Sciatic nerve (tissue), 2 donors: ENCODE data around the gene CYP19A1. TPM values are rescaled to one million over a fixed set of nuclear protein-coding genes. Genes with fewer than 3 reads are reported as not detected.
A peak's percentile ranks its signal among the peaks of the same experiment; 100 is the strongest.

Source experiments
- ATAC-seq: fragments of 200-7000 bp; cut with Tn5 transposase; one replicate; pipeline ENCODE4 v1.9.1; 2020; ENCODE audit warnings: mild to moderate bottlenecking, moderate library complexity
- DNase-seq: peaks from one replicate; pipeline ENCODE4 v3.0.0-alpha.2; 2020; ENCODE audit warnings: low spot score
- intact Hi-C: fragments of 100-400 bp; cut with DNase I; formaldehyde crosslinking; loops from one replicate; pipeline ENCODE4 v1.14.2; 2022
- total RNA-seq: library from RNA; stranded (reverse); fragmentation: NEBNext Ultra II Directional; extraction: Animal tissue kit (Norgen Biotek cat#: 25700); gene quantifications from one replicate; pipeline ENCODE4 v1.2.1, GENCODE V29; 2021
- donor health status: DM: no; HTN: no; CAD: no.
- donor health status: DM: no; HTN: no; CAD: no.

CYP19A1 gene
- total RNA-seq, 1 donor from 2014 or later = 24.0 TPM

- no peak for DNase-seq
- intact Hi-C loops = no loop called here
- no peak for ATAC-seq
Observed at GRCh38 chr15:51245628-51246027, 92.8 kb downstream of the CYP19A1 start.

- intact Hi-C loops = no loop called here
- no peak for DNase-seq
- ATAC-seq = no peak
Observed at GRCh38 chr15:51244423-51244869, 94.0 kb downstream of the CYP19A1 start.

GRCh38 chr15:51243774-51244173 is 94.6 kb downstream of the CYP19A1 start:
- no peak for ATAC-seq
- intact Hi-C loops = no loop called here

GRCh38 chr15:51240066-51240465 is 98.3 kb downstream of the CYP19A1 start:
- no peak for ATAC-seq
- intact Hi-C loops = no loop called here
- no peak for DNase-seq

More at GRCh38 chr15:51243774-51244173, 94.6 kb downstream of the CYP19A1 start:
- DNase-seq = no peak

- intact Hi-C loops = no loop called here
- DNase-seq (no peak), ATAC-seq (no peak)
Observed at GRCh38 chr15:51237816-51238215, 100.6 kb downstream of the CYP19A1 start.

GRCh38 chr15:51234176-51234927 is 104.0 kb downstream of the CYP19A1 start:
- ATAC-seq = no peak
- intact Hi-C loops = no loop called here
- no peak for DNase-seq

GRCh38 chr15:51232581-51232980 is 105.8 kb downstream of the CYP19A1 start:
- ATAC-seq = no peak

GRCh38 chr15:51229907-51230330 is 108.5 kb downstream of the CYP19A1 start:
- DNase-seq = no peak
- ATAC-seq = peak; percentile 79
- intact Hi-C loops = no loop called here

More at GRCh38 chr15:51232581-51232980, 105.8 kb downstream of the CYP19A1 start:
- DNase-seq = no peak
- intact Hi-C loops = no loop called here

- no peak for ATAC-seq
- intact Hi-C loops = no loop called here
- DNase-seq = no peak
Observed at GRCh38 chr15:51227940-51228732, 110.3 kb downstream of the CYP19A1 start.

- intact Hi-C loops = no loop called here
- DNase-seq (no peak), ATAC-seq (no peak)
Observed at GRCh38 chr15:51226576-51227210, 111.7 kb downstream of the CYP19A1 start.

GRCh38 chr15:51224428-51224827 is 114.0 kb downstream of the CYP19A1 start:
- intact Hi-C loops = no loop called here
- no peak for ATAC-seq
- DNase-seq = no peak

GRCh38 chr15:51223771-51224229 is 114.6 kb downstream of the CYP19A1 start:
- ATAC-seq (peak; percentile 31), DNase-seq (no peak)
- intact Hi-C loops = no loop called here

- intact Hi-C loops = no loop called here
- peak; percentile 79 for ATAC-seq
- DNase-seq = no peak
Observed at GRCh38 chr15:51218299-51218938, 120.0 kb downstream of the CYP19A1 start.

- ATAC-seq = no peak
- intact Hi-C loops = no loop called here
- DNase-seq = no peak
Observed at GRCh38 chr15:51212909-51213308, 125.5 kb downstream of the CYP19A1 start.

- intact Hi-C loops = no loop called here
- no peak for DNase-seq
- no peak for ATAC-seq
Observed at GRCh38 chr15:51212239-51212638, 126.2 kb downstream of the CYP19A1 start.

- ATAC-seq (no peak), DNase-seq (no peak)
- intact Hi-C loops = no loop called here
Observed at GRCh38 chr15:51205050-51205975, 133.1 kb downstream of the CYP19A1 start.

GRCh38 chr15:51203797-51204196 is 134.6 kb downstream of the CYP19A1 start:
- DNase-seq (no peak), ATAC-seq (no peak)
- intact Hi-C loops = no loop called here

- ATAC-seq (no peak), DNase-seq (no peak)
- intact Hi-C loops = no loop called here
Observed at GRCh38 chr15:51202783-51203182, 135.6 kb downstream of the CYP19A1 start.
